Measurements from ENCODE around the gene RNF157.

The RNF157 gene

DNA sequence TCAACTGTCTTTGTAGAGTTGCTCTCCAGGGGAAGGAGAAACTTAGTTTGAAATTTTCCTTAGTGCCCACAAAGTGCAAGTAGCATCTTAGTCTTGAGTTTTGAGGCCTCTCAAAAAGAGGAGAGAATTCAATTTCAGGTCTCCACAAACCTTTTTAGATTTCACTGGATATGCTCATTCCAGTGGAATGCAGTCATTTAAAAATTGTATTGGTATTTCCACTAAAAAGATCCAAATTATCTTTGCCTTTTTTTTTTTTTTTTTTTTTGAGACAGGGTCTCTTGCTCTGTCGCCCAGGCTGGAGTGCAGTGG is 92.3 kb downstream of the RNF157 start:
- DNase-seq (ENCODE audit: low read depth) = no peak
- H3K4me3 ChIP-seq (replicated peaks; ENCODE audit: low read depth, low read length) = no peak overlapping the region
- TF ChIP-seq, protein P1, sequence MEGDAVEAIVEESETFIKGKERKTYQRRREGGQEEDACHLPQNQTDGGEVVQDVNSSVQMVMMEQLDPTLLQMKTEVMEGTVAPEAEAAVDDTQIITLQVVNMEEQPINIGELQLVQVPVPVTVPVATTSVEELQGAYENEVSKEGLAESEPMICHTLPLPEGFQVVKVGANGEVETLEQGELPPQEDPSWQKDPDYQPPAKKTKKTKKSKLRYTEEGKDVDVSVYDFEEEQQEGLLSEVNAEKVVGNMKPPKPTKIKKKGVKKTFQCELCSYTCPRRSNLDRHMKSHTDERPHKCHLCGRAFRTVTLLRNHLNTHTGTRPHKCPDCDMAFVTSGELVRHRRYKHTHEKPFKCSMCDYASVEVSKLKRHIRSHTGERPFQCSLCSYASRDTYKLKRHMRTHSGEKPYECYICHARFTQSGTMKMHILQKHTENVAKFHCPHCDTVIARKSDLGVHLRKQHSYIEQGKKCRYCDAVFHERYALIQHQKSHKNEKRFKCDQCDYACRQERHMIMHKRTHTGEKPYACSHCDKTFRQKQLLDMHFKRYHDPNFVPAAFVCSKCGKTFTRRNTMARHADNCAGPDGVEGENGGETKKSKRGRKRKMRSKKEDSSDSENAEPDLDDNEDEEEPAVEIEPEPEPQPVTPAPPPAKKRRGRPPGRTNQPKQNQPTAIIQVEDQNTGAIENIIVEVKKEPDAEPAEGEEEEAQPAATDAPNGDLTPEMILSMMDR (IDR thresholded peaks at IDR 0.05; ENCODE audit: low read length, missing control alignments) = no peak

DNA sequence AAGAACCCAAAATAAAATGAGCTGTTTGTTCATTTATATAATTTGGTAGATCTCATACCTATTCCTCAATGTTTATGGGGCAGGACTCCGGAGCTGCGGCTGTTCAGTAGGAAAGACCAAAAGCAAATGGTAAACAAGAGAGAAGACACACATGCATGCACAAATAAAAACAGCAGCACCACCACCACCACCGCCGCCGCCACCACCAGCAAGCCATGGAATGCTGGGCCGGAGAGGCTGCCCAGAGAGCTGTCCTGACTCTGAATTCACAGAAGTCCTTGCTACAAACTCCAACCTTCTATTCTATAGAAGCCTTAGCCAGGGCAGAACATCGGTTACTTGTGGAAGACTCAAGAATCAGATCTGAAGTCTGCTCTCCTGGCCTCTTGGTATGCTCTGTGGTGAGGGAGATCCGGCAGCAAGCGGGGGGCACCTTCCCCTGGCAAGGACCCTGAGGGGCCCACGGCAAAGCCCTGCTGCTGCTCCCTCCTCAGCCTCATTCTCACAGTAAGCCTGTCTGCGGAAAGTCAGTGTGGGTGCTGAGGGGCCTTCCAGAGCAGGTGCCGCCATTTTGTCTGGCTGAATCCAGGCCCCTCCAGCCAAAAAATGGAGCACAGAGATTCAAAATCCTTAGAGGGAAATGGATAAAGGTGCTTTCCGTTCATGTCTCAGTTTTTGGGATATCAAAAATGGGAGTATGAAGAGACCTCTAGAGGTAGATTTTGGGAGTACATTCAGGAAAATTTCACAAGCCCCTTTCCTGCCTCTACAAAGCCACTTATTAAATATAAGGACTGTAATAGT is 92.9 kb downstream of the RNF157 start:
- DNase-seq (ENCODE audit: low read depth) = peak; percentile 53
- no peak overlapping the region for H3K4me3 ChIP-seq (replicated peaks; ENCODE audit: low read depth, low read length)
- TF ChIP-seq, protein P1 (IDR thresholded peaks at IDR 0.05; ENCODE audit: low read length, missing control alignments) = peak; percentile 63

- H3K4me3 ChIP-seq (replicated peaks; ENCODE audit: low read depth, low read length) = no peak overlapping the region
- no peak for DNase-seq (ENCODE audit: low read depth)
- TF ChIP-seq, protein P1 (IDR thresholded peaks at IDR 0.05; ENCODE audit: low read length, missing control alignments) = no peak
These were observed 94.0 kb downstream of the RNF157 start for GRCh38 chr17:76146053-76146851.

- TF ChIP-seq, protein P1 (IDR thresholded peaks at IDR 0.05; ENCODE audit: low read length, missing control alignments) = no peak
- no peak overlapping the region for H3K4me3 ChIP-seq (replicated peaks; ENCODE audit: low read depth, low read length)
- DNase-seq (ENCODE audit: low read depth) = no peak
These were observed 94.9 kb downstream of the RNF157 start for GRCh38 chr17:76145231-76146052.

GRCh38 chr17:76142585-76143041 is 97.7 kb downstream of the RNF157 start:
- no peak for DNase-seq (ENCODE audit: low read depth)
- H3K4me3 ChIP-seq (replicated peaks; ENCODE audit: low read depth, low read length) = no peak overlapping the region
- TF ChIP-seq, protein P1 (IDR thresholded peaks at IDR 0.05; ENCODE audit: low read length, missing control alignments) = no peak

- TF ChIP-seq, protein P1 (IDR thresholded peaks at IDR 0.05; ENCODE audit: low read length, missing control alignments) = no peak
- H3K4me3 ChIP-seq (replicated peaks; ENCODE audit: low read depth, low read length) = no peak overlapping the region
- DNase-seq (ENCODE audit: low read depth) = no peak
These were observed 98.2 kb downstream of the RNF157 start for GRCh38 chr17:76142039-76142584.

All from fibroblast of pulmonary artery (primary cell).